T-helper 2 cell treated with Interferon-gamma antibody and Interleukin-4, amounts not matched to agents 5 μg/mL and 100 μg/mL, for 36 hours (primary cell): ENCODE results near the gene KHDRBS2.

Experiments used
- DNase-seq: peaks from one replicate; pipeline ENCODE4 v3.0.0; 2021; ENCODE audit warnings: low spot score
- H3K27ac Mint-ChIP-seq: one replicate; pipeline ENCODE4 v1.8.0; 2021; ENCODE audit warnings: mild to moderate bottlenecking, mixed read lengths
- H3K27me3 Mint-ChIP-seq: one replicate; pipeline ENCODE4 v1.8.0; 2021; ENCODE audit warnings: low read depth, mixed read lengths
- H3K36me3 Mint-ChIP-seq: one replicate; pipeline ENCODE4 v1.8.0; 2021; ENCODE audit warnings: low read depth, mixed read lengths
- H3K4me1 Mint-ChIP-seq: one replicate; pipeline ENCODE4 v1.8.0; 2021; ENCODE audit warnings: low read depth, mixed read lengths
- H3K4me3 Mint-ChIP-seq: one replicate; pipeline ENCODE4 v1.8.0; 2022; ENCODE audit warnings: mild to moderate bottlenecking, moderate library complexity, mixed read lengths
- H3K9me3 Mint-ChIP-seq: one replicate; pipeline ENCODE4 v1.8.0; 2021; ENCODE audit warnings: mixed read lengths

KHDRBS2 gene

DNA sequence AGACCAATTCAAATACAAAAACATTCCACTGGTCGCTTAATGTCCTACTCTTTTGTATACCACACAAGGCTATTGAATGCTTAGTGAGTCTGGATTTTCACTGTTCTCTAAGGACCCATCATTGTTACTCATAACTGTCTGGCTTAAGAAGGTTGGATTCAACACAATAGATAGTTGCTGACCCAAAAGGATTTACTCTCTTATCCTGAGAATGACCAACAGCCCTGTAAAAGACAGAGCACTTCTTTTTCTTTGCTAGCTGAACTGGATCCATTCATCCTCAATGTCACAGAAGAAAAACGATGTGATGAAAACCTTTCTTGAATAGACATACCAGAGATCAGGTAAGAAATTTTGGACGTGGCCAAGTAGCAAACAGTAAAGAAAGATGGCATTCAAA lies 645.6 kb downstream of the KHDRBS2 start:
- H3K27me3 Mint-ChIP-seq = no peaks in the 10 kb centered on the region

More for the DNA sequence above, 645.6 kb downstream of the KHDRBS2 start:
- H3K4me3 Mint-ChIP-seq = no peak overlapping the region
- H3K4me1 Mint-ChIP-seq = no peaks in the 10 kb centered on the region
- no peak for DNase-seq
- H3K36me3 Mint-ChIP-seq = no peaks in the 10 kb centered on the region
- H3K9me3 Mint-ChIP-seq = peaks cover 46% of the 10 kb centered on the region
- H3K27ac Mint-ChIP-seq = no peak overlapping the region
